HepG2 (cell line): Measurements from ENCODE around the gene BUB1. TPM values are rescaled to one million over a fixed set of nuclear protein-coding genes. Genes with fewer than 3 reads are reported as not detected.

ENCODE experiments used
- ATAC-seq: fragments of 200-7000 bp; cut with Tn5 transposase; 3 replicates; pipeline ENCODE4 v1.9.1; 2020; ENCODE audit warnings: mild to moderate bottlenecking, moderate library complexity
- BruUV-seq: library from RNA; stranded (reverse); fragments of 400-500 nt; replicated peaks from 2 replicates; lab custom pipeline; 2021; lab: Mats Ljungman, UMichigan
- CTCF ChIA-PET: fragments of 300-600 bp; formaldehyde crosslinking; extraction: SDS; loops from one replicate; lab custom pipeline; 2021; ENCODE audit warnings: low total read pairs, inconsistent platforms, low intra/inter-chr PET ratio; lab: Yijun Ruan, JAX
- POLR2A ChIA-PET: fragments of 350-600 bp; sonication (Branson Sonifier 250); formaldehyde crosslinking; loops from one replicate; lab custom pipeline; 2020; ENCODE audit warnings: antibody characterized with exemption, inconsistent platforms; lab: Yijun Ruan, JAX
- DNase-seq: peaks from one replicate; pipeline ENCODE4 v3.0.0-alpha.2; 2015; ENCODE audit warnings: low spot score
- FAIRE-seq: peaks from 3 replicates; lab custom pipeline; 2011; peaks lifted over from hg19 to GRCh38; lab: Jason Lieb, UNC
- H2AFZ ChIP-seq: one replicate; pipeline ENCODE4 v1.6.1; 2011; ENCODE audit warnings: low read length, inconsistent platforms
- H3K27ac ChIP-seq: fragments of 300-600 bp; 3 replicates; pipeline ENCODE4 v1.8.0; 2011; ENCODE audit warnings: mixed run types, mild to moderate bottlenecking, mixed read lengths, low read length, inconsistent platforms; ENCODE audit not compliant: insufficient read depth; ENCODE audit errors: extremely low read length
- H3K27me3 ChIP-seq, 2 experiments: fragments of 200-600 bp in 1 of 2; 2 replicates in 1 of 2; 3 replicates in 1 of 2; pipeline versions ENCODE4 v1.6.0 to v1.8.0; 2011; ENCODE audit warnings: low read length in 2 of 2, mild to moderate bottlenecking in 2 of 2, moderate library complexity in 2 of 2, inconsistent platforms in 1 of 2; ENCODE audit not compliant: insufficient read depth in 2 of 2, control insufficient read depth in 1 of 2
- H3K36me3 ChIP-seq, 2 experiments: fragments of 200-600 bp in 1 of 2; replicated peaks in 1 of 2; 2 replicates in 1 of 2; 3 replicates in 1 of 2; pipeline versions ENCODE4 v1.5.1 to v1.8.0; 2011; ENCODE audit warnings: low read length in 2 of 2, inconsistent platforms in 1 of 2; ENCODE audit not compliant: insufficient read depth in 2 of 2, control insufficient read depth in 1 of 2
- H3K4me1 ChIP-seq: 2 replicates; pipeline ENCODE4 v1.5.1; 2012; ENCODE audit warnings: low read length, inconsistent platforms; ENCODE audit not compliant: insufficient read depth
- H3K4me2 ChIP-seq: 2 replicates; pipeline ENCODE4 v1.6.0; 2011; ENCODE audit warnings: low read depth, low read length, inconsistent platforms
- H3K4me3 ChIP-seq, 3 experiments: fragments of 200-600 bp in 1 of 3; sonication (generic), shearing (Covaris generic) in 1 of 3; replicated peaks in 1 of 3; 2 replicates each; pipeline ENCODE4 v1.5.1; 2011 to 2016; ENCODE audit warnings: low read length in 3 of 3, inconsistent platforms in 2 of 3, low read depth in 2 of 3, mild to moderate bottlenecking in 2 of 3, control low read depth in 1 of 3, mixed read lengths in 1 of 3; ENCODE audit not compliant: insufficient read depth in 1 of 3
- H3K79me2 ChIP-seq: one replicate; pipeline ENCODE4 v1.6.1; 2011; ENCODE audit warnings: low read length, inconsistent platforms; ENCODE audit not compliant: insufficient read depth
- H3K9ac ChIP-seq: 2 replicates; pipeline ENCODE4 v1.6.0; 2011; ENCODE audit warnings: mild to moderate bottlenecking, low read depth, low read length, inconsistent platforms; ENCODE audit not compliant: insufficient read depth
- H3K9me3 ChIP-seq: 2 replicates; pipeline ENCODE4 v1.5.1; 2012; ENCODE audit warnings: mild to moderate bottlenecking, low read length
- H4K20me1 ChIP-seq: 2 replicates; pipeline ENCODE4 v1.6.0; 2011; ENCODE audit warnings: inconsistent platforms, mild to moderate bottlenecking, low read length, moderate library complexity; ENCODE audit not compliant: insufficient read depth
- AKAP8 ChIP-seq: sonication (generic); formaldehyde crosslinking; IDR thresholded peaks from 2 replicates; pipeline ENCODE4 v1.5.1; 2020; ENCODE audit warnings: mild to moderate bottlenecking, missing genetic modification reagents
- CCAR2 ChIP-seq: fragments of 200-400 bp; formaldehyde crosslinking; optimal IDR thresholded peaks from 2 replicates; pipeline ENCODE3; 2018; ENCODE audit warnings: low read depth, mild to moderate bottlenecking, low read length, moderate library complexity
- FOXK2 ChIP-seq: fragments of 450-650 bp; IDR thresholded peaks from 2 replicates; pipeline ENCODE4 v1.6.1; 2016
- GTF2F1 ChIP-seq: fragments of 150-350 bp; IDR thresholded peaks from 2 replicates; pipeline ENCODE4 v1.6.1; 2014; ENCODE audit warnings: low read length
- HNF4G ChIP-seq, 2 experiments: sonication (generic) in 1 of 2; formaldehyde crosslinking in 1 of 2; IDR thresholded peaks; 2 replicates each; pipeline versions ENCODE4 v1.4.0 to v1.6.1; 2011 to 2020; ENCODE audit warnings: borderline replicate concordance in 2 of 2, low read depth in 2 of 2, mild to moderate bottlenecking in 2 of 2, low read length in 1 of 2, missing genetic modification reagents in 1 of 2, moderate library complexity in 1 of 2
- MIER3 ChIP-seq: IDR thresholded peaks from 2 replicates; pipeline ENCODE4 v1.6.1; 2016; ENCODE audit warnings: missing compliant biosample characterization, borderline replicate concordance
- MYPOP ChIP-seq: sonication (generic); formaldehyde crosslinking; IDR thresholded peaks from 2 replicates; pipeline ENCODE4 v1.8.1; 2023; ENCODE audit warnings: mild to moderate bottlenecking, moderate library complexity, missing genetic modification reagents
- NFIC ChIP-seq: IDR thresholded peaks from 2 replicates; pipeline ENCODE4 v1.6.1; 2012; ENCODE audit warnings: mild to moderate bottlenecking, low read length, inconsistent platforms
- TGIF2 ChIP-seq: IDR thresholded peaks from 2 replicates; pipeline ENCODE4 v1.6.1; 2016; ENCODE audit warnings: control low read depth, missing compliant biosample characterization
- ZNF383 ChIP-seq: sonication (generic); formaldehyde crosslinking; IDR thresholded peaks from 2 replicates; pipeline ENCODE4 v1.4.0; 2020; ENCODE audit warnings: missing genetic modification reagents, mild to moderate bottlenecking, borderline replicate concordance
- ZNF616 ChIP-seq: sonication (generic); formaldehyde crosslinking; IDR thresholded peaks from 2 replicates; pipeline ENCODE4 v1.5.0; 2020; ENCODE audit warnings: low read depth, mild to moderate bottlenecking, missing genetic modification reagents
- ZNF737 ChIP-seq: sonication (generic); formaldehyde crosslinking; IDR thresholded peaks from 2 replicates; pipeline ENCODE4 v1.5.0; 2020; ENCODE audit warnings: missing genetic modification reagents, mild to moderate bottlenecking, borderline replicate concordance
- ZNF816 ChIP-seq: sonication (generic); formaldehyde crosslinking; IDR thresholded peaks from 2 replicates; pipeline ENCODE4 v1.8.0; 2022; ENCODE audit warnings: missing genetic modification reagents, mild to moderate bottlenecking, borderline replicate concordance
- ZNF883 ChIP-seq: sonication (generic); formaldehyde crosslinking; IDR thresholded peaks from 2 replicates; pipeline ENCODE4 v1.5.1; 2020; ENCODE audit warnings: mild to moderate bottlenecking, missing genetic modification reagents; ENCODE audit errors: not compliant biosample characterization
- ZSCAN5A ChIP-seq: sonication (generic); formaldehyde crosslinking; IDR thresholded peaks from 2 replicates; pipeline ENCODE4 v1.8.0; 2022; ENCODE audit warnings: mild to moderate bottlenecking, missing genetic modification reagents, borderline replicate concordance
- WGBS: methylation state at CpG from one replicate; pipeline ENCODE4 v1.1.6; 2017; ENCODE audit warnings: low lambda C conversion rate; 5-methylcytosine and 5-hydroxymethylcytosine counted together
- in situ Hi-C: cut with HindIII; loops from 2 replicates; pipeline ENCODE4 v1.10.0; 2017; ENCODE audit warnings: low pct_unique_long_range_greater_than_20kb; ENCODE audit not compliant: extremely low pct_ligation_motif_present
- intact Hi-C: fragments of 100-400 bp; cut with micrococcal nuclease; formaldehyde crosslinking; loops from one replicate; pipeline ENCODE4 v1.10.0; 2022; ENCODE audit not compliant: unreplicated experiment
- polyA plus RNA-seq, 8 experiments: library from polyadenylated mRNA; depleted of rRNA in 3 of 8; stranded (reverse) in 7 of 8; unstranded in 1 of 8; fragments of >200 nt; fragmentation: Illumina TruSeq in 4 of 8; extraction: Trizol in 4 of 8; gene quantifications; 2 replicates each; pipeline versions ENCODE4 v1.2.1 to v1.2.3, GENCODE V29; 2011 to 2016; ENCODE audit warnings: low read depth in 4 of 8, missing spikeins in 1 of 8, mixed read lengths in 1 of 8; ENCODE audit not compliant: insufficient read depth in 1 of 8
- total RNA-seq, 5 experiments: library from RNA; depleted of rRNA; stranded (reverse); fragments of >200 nt; fragmentation: Illumina TruSeq; extraction: Trizol; gene quantifications; 2 replicates each; pipeline ENCODE4 v1.2.3, GENCODE V29; 2016; ENCODE audit warnings: low read depth in 1 of 5

The BUB1 gene
- total and polyA plus RNA-seq, 2 of the 13 experiments (the other 11 are each of a cell fraction or from before 2014, with no cell fraction given) = 27.8 to 52.6 TPM

- ATAC-seq = no peak
- no peaks in the 10 kb centered on the region for H4K20me1 ChIP-seq
- no peak overlapping the region for H3K4me3 ChIP-seq
- POLR2A ChIA-PET = no interaction called here
- H3K9ac ChIP-seq = no peak overlapping the region
- H3K9me3 ChIP-seq = no peaks in the 10 kb centered on the region
- no peak overlapping the region for H2AFZ ChIP-seq
- no TSS peak for BruUV-seq
- peaks cover 23 to 94% of the 10 kb centered on the region in 2 experiments for H3K36me3 ChIP-seq
- 95% methylated on average over 3 of the region's 3 CpGs for WGBS
- no peak overlapping the region for H3K4me2 ChIP-seq
- intact Hi-C loops = no loop called here
- H3K27ac ChIP-seq = no peak overlapping the region
- H3K79me2 ChIP-seq = no peaks in the 10 kb centered on the region
- DNase-seq = no peak
- TF ChIP-seq ZNF737 (CRISPR knock-in tag) (no peak), TGIF2 (CRISPR knock-in tag) (no peak), ZNF383 (CRISPR knock-in tag) (no peak), CCAR2 (no peak), GTF2F1 (no peak), ZNF616 (CRISPR knock-in tag) (no peak), ZNF883 (CRISPR knock-in tag) (no peak)
- in situ Hi-C loops = no loop called here
- H3K4me1 ChIP-seq = no peaks in the 10 kb centered on the region
- no peaks in the 10 kb centered on the region for H3K27me3 ChIP-seq
- CTCF ChIA-PET = no interaction called here
- no peak for FAIRE-seq
These were observed 24.0 kb downstream of the BUB1 start for GRCh38 chr2:110653861-110654260.

- Histone ChIP-seq H3K27me3 (no peaks in the 10 kb centered on the region), H3K9ac (no peak overlapping the region), H3K4me3 (no peak overlapping the region), H3K4me1 (no peaks in the 10 kb centered on the region), H3K79me2 (peaks cover 2% of the 10 kb centered on the region), H3K9me3 (no peaks in the 10 kb centered on the region), H4K20me1 (no peaks in the 10 kb centered on the region), H3K27ac (no peak overlapping the region), H3K36me3 (peaks cover 14 to 79% of the 10 kb centered on the region in 2 experiments), H2AFZ (no peak overlapping the region), H3K4me2 (no peak overlapping the region)
- no peak for FAIRE-seq
- POLR2A ChIA-PET = no interaction called here
- in situ Hi-C loops = no loop called here
- intact Hi-C loops = no loop called here
- no peak for DNase-seq
- ATAC-seq = no peak
- CTCF ChIA-PET = no interaction called here
- BruUV-seq = no TSS peak
- WGBS = 99% methylated on average over 4 of the region's 4 CpGs
- no peak for TF ChIP-seq HNF4G (IDR thresholded peaks at IDR 0.05; ENCODE audit: borderline replicate concordance, low read depth, low read length)
- no peak for TF ChIP-seq HNF4G (CRISPR knock-in tag; IDR thresholded peaks at IDR 0.05; ENCODE audit: borderline replicate concordance, low read depth)
- no peak for TF ChIP-seq FOXK2
- TF ChIP-seq ZSCAN5A = no peak
- no peak for TF ChIP-seq MYPOP (CRISPR knock-in tag)
- no peak for TF ChIP-seq NFIC
- no peak for TF ChIP-seq ZNF816
- no peak for TF ChIP-seq MIER3 (CRISPR knock-in tag)
- TF ChIP-seq AKAP8 = no peak
These were observed 27.5 kb downstream of the BUB1 start for GRCh38 chr2:110650346-110650745.
